GM12878 (cell line): ENCODE results near the gene SCYGR6. TPM values are rescaled to one million over a fixed set of nuclear protein-coding genes. Genes with fewer than 3 reads are reported as not detected.

Experiments
- ATAC-seq: fragments of 200-7000 bp; cut with Tn5 transposase; 3 replicates; pipeline ENCODE4 v1.9.1; 2020; ENCODE audit warnings: mild to moderate bottlenecking, moderate library complexity
- BruUV-seq: library from RNA; stranded (reverse); fragments of 400-500 nt; replicated peaks from 2 replicates; lab custom pipeline; 2021; lab: Mats Ljungman, UMichigan
- CTCF ChIA-PET: fragments of 300-600 bp; sonication (Branson Sonifier 250); formaldehyde crosslinking; extraction: SDS; loops from one replicate; lab custom pipeline; 2021; ENCODE audit warnings: inconsistent platforms; lab: Yijun Ruan, JAX
- POLR2A ChIA-PET: fragments of 350-600 bp; formaldehyde crosslinking; extraction: SDS; loops from one replicate; lab custom pipeline; 2021; ENCODE audit warnings: inconsistent platforms; lab: Charles Lee
- RAD21 ChIA-PET: fragments of 300-600 bp; sonication (Branson Sonifier 250); formaldehyde crosslinking; loops from one replicate; lab custom pipeline; 2023; ENCODE audit warnings: antibody characterized with exemption; ENCODE audit not compliant: unreplicated experiment; lab: Charles Lee
- SMC1A ChIA-PET: fragments of 300-600 bp; sonication (Branson Sonifier 250); formaldehyde crosslinking; loops from one replicate; lab custom pipeline; 2023; ENCODE audit not compliant: unreplicated experiment, uncharacterized antibody; lab: Charles Lee
- DNase-seq: peaks from one replicate; pipeline ENCODE4 v3.0.0-alpha.2; 2011; ENCODE audit warnings: low read depth, low spot score
- FAIRE-seq: peaks from 3 replicates; lab custom pipeline; 2011; peaks lifted over from hg19 to GRCh38; lab: Jason Lieb, UNC
- H2AFZ ChIP-seq: 2 replicates; pipeline ENCODE4 v1.6.0; 2011; ENCODE audit warnings: low read depth, low read length, control low read depth; ENCODE audit not compliant: control insufficient read depth
- H3K27ac ChIP-seq: 2 replicates; pipeline ENCODE4 v1.5.1; 2011; ENCODE audit warnings: control low read depth; ENCODE audit not compliant: control insufficient read depth, insufficient read depth
- H3K27me3 ChIP-seq, 2 experiments: replicated peaks in 1 of 2; 2 replicates each; pipeline versions ENCODE4 v1.6.0 to v1.6.1; 2011; ENCODE audit warnings: low read length in 1 of 2; ENCODE audit not compliant: control insufficient read depth in 2 of 2, insufficient read depth in 2 of 2
- H3K36me3 ChIP-seq, 2 experiments: 2 replicates each; pipeline ENCODE4 v1.5.1; 2011; ENCODE audit warnings: low read length in 1 of 2; ENCODE audit not compliant: control insufficient read depth in 2 of 2, insufficient read depth in 2 of 2
- H3K4me1 ChIP-seq: 2 replicates; pipeline ENCODE4 v1.6.1; 2011; ENCODE audit warnings: mild to moderate bottlenecking, low read length, moderate library complexity, mixed read lengths; ENCODE audit not compliant: control insufficient read depth, insufficient read depth
- H3K4me2 ChIP-seq: 2 replicates; pipeline ENCODE4 v1.6.0; 2011; ENCODE audit warnings: control low read depth; ENCODE audit not compliant: control insufficient read depth, insufficient read depth
- H3K4me3 ChIP-seq: fragments of 200-600 bp; sonication (generic); 2 replicates; pipeline ENCODE4 v1.5.1; 2016
- H3K79me2 ChIP-seq: 2 replicates; pipeline ENCODE4 v1.6.0; 2011; ENCODE audit warnings: low read length; ENCODE audit not compliant: control insufficient read depth, insufficient read depth
- H3K9ac ChIP-seq: 2 replicates; pipeline ENCODE4 v1.8.0; 2011; ENCODE audit warnings: low read length, control low read depth, mixed read lengths; ENCODE audit not compliant: control insufficient read depth, insufficient read depth
- H3K9me3 ChIP-seq: replicated peaks from 3 replicates; pipeline ENCODE4 v1.5.1; 2011; ENCODE audit warnings: mild to moderate bottlenecking, low read length; ENCODE audit not compliant: control insufficient read depth, insufficient read depth
- H4K20me1 ChIP-seq: 2 replicates; pipeline ENCODE4 v1.6.0; 2011; ENCODE audit not compliant: control insufficient read depth, insufficient read depth
- FOS ChIP-seq: IDR thresholded peaks from 3 replicates; pipeline ENCODE4 v1.6.1; 2011; ENCODE audit warnings: borderline replicate concordance; ENCODE audit not compliant: insufficient read length; ENCODE audit errors: extremely low read depth
- KLF5 ChIP-seq: fragments of 450-650 bp; IDR thresholded peaks from 2 replicates; pipeline ENCODE4 v1.6.1; 2014; ENCODE audit warnings: mild to moderate bottlenecking; ENCODE audit not compliant: partially characterized antibody
- MTA3 ChIP-seq: IDR thresholded peaks from 2 replicates; pipeline ENCODE4 v1.6.1; 2012; ENCODE audit warnings: low read length, inconsistent platforms, borderline replicate concordance
- NFYA ChIP-seq: IDR thresholded peaks from 2 replicates; pipeline ENCODE4 v1.6.1; 2011; ENCODE audit warnings: low read depth, mild to moderate bottlenecking, low read length, improper control_type of control experiment, borderline replicate concordance
- NR2C1 ChIP-seq: fragments of 450-650 bp; IDR thresholded peaks from 2 replicates; pipeline ENCODE4 v1.6.1; 2017; ENCODE audit warnings: antibody characterized with exemption, mild to moderate bottlenecking, moderate library complexity
- SMAD5 ChIP-seq: IDR thresholded peaks from 2 replicates; pipeline ENCODE4 v1.6.1; 2016; ENCODE audit warnings: antibody characterized with exemption, low read depth
- SMARCA5 ChIP-seq: fragments of 450-650 bp; IDR thresholded peaks from 2 replicates; pipeline ENCODE4 v1.6.1; 2017; ENCODE audit warnings: mild to moderate bottlenecking
- ZNF24 ChIP-seq: fragments of 450-650 bp; IDR thresholded peaks from 2 replicates; pipeline ENCODE4 v1.6.1; 2017; ENCODE audit warnings: antibody characterized with exemption, mild to moderate bottlenecking
- WGBS: methylation state at CpG from one replicate; pipeline ENCODE4 v1.1.6; 2016; ENCODE audit warnings: low lambda C conversion rate; ENCODE audit not compliant: insufficient replicate concordance, insufficient coverage; ENCODE audit errors: missing lambda C conversion rate; 5-methylcytosine and 5-hydroxymethylcytosine counted together
- in situ Hi-C: fragments of 300-500 bp; cut with MboI; formaldehyde crosslinking; loops from 9 replicates; pipeline ENCODE4 v1.14.3; 2018; ENCODE audit warnings: mixed read lengths
- intact Hi-C: fragments of 100-400 bp; cut with micrococcal nuclease; formaldehyde crosslinking; loops from one replicate; pipeline ENCODE4 v1.14.2; 2022; ENCODE audit not compliant: unreplicated experiment
- polyA plus RNA-seq, 11 experiments: library from polyadenylated mRNA; depleted of rRNA in 4 of 11; unstranded in 6 of 11; stranded (reverse) in 5 of 11; fragments of >200 nt; fragmentation: Nextera tagmentation in 4 of 11; fragmentation: Illumina TruSeq in 1 of 11; extraction: Ambion mirVana in 4 of 11; extraction: Trizol in 1 of 11; gene quantifications; 1 replicate in 1 of 11; 2 replicates in 10 of 11; pipeline versions ENCODE4 v1.2.1 to v1.2.3, GENCODE V29; 2011 to 2016; ENCODE audit warnings: inconsistent platforms in 2 of 11, missing spikeins in 2 of 11, low read depth in 1 of 11
- total RNA-seq, 4 experiments: library from RNA; depleted of rRNA in 3 of 4; stranded (reverse); fragments of >200 nt in 3 of 4; fragmentation: Illumina TruSeq in 1 of 4; extraction: Trizol in 1 of 4; gene quantifications; 2 replicates each; pipeline versions ENCODE4 v1.2.1 to v1.2.3, GENCODE V29; 2013 to 2021
- TF ChIP-seq, protein P1 (sequence below): IDR thresholded peaks from 2 replicates; pipeline ENCODE4 v1.6.1; 2012; ENCODE audit warnings: low read length, inconsistent platforms

Gene SCYGR6
- total and polyA plus RNA-seq, 10 of the 15 experiments (the other 5 are each of a cell fraction or from before 2014, with no cell fraction given), result not detected

- no peak overlapping the region for H3K9ac ChIP-seq
- H3K4me3 ChIP-seq, result no peak overlapping the region
- no peaks in the 10 kb centered on the region for H3K27me3 ChIP-seq
- H3K4me2 ChIP-seq, result no peak overlapping the region
- H3K4me1 ChIP-seq, result no peaks in the 10 kb centered on the region
- ChIA-PET CTCF (interaction anchor here (0.8 to 13.3 kb wide), 8 partner anchors 11 to 366 kb away, joined by 3 to 387 read pairs (median 3); no protein-coding TSS in a partner anchor), SMC1A (interaction anchor here (1.2 to 7.9 kb wide), 3 partner anchors 11 to 114 kb away, joined by 4 to 133 read pairs (median 7); no protein-coding TSS in a partner anchor), RAD21 (interaction anchor here (1.1 to 3.7 kb wide), 4 partner anchors 11 to 114 kb away, joined by 3 to 23 read pairs (median 5); no protein-coding TSS in a partner anchor), POLR2A (no interaction called here)
- intact Hi-C loops, result no loop called here
- H3K27ac ChIP-seq, result no peak overlapping the region
- H2AFZ ChIP-seq, result no peak overlapping the region
- no peak for DNase-seq
- no peaks in the 10 kb centered on the region for H4K20me1 ChIP-seq
- FAIRE-seq, result no peak
- WGBS, result 37% methylated on average over 5 of the region's 5 CpGs
- in situ Hi-C loops, result no loop called here
- BruUV-seq, result no TSS peak
- H3K36me3 ChIP-seq, result no peaks in the 10 kb centered on the region
- no peaks in the 10 kb centered on the region for H3K79me2 ChIP-seq
- no peaks in the 10 kb centered on the region for H3K9me3 ChIP-seq
- TF ChIP-seq ZNF24, result no peak
- TF ChIP-seq SMAD5, result no peak
- TF ChIP-seq KLF5, result no peak
- TF ChIP-seq NR2C1, result no peak
- TF ChIP-seq MTA3, result no peak
- TF ChIP-seq, protein P1, sequence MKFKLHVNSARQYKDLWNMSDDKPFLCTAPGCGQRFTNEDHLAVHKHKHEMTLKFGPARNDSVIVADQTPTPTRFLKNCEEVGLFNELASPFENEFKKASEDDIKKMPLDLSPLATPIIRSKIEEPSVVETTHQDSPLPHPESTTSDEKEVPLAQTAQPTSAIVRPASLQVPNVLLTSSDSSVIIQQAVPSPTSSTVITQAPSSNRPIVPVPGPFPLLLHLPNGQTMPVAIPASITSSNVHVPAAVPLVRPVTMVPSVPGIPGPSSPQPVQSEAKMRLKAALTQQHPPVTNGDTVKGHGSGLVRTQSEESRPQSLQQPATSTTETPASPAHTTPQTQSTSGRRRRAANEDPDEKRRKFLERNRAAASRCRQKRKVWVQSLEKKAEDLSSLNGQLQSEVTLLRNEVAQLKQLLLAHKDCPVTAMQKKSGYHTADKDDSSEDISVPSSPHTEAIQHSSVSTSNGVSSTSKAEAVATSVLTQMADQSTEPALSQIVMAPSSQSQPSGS, result no peak
- no peak for TF ChIP-seq FOS
- no peak for TF ChIP-seq SMARCA5
- TF ChIP-seq NFYA, result no peak
- ATAC-seq, result no peak
Observed at GRCh38 chr2:227772197-227772661, 47.7 kb upstream of the SCYGR6 start.
